NOMO-1 (cell line): ENCODE measurements around the gene TMEM50B.
"Not testable (repeated sequence)": the region's sequence is repeated elsewhere in the genome, so short reads cannot be mapped to it uniquely, and the experiment has no call there.

Experiments
- DNase-seq, 2 experiments: peaks; one replicate each; lab custom pipeline; 2025; ENCODE audit not compliant: unreplicated experiment in 2 of 2; lab: John Stamatoyannopoulos, UW

TMEM50B gene

DNA sequence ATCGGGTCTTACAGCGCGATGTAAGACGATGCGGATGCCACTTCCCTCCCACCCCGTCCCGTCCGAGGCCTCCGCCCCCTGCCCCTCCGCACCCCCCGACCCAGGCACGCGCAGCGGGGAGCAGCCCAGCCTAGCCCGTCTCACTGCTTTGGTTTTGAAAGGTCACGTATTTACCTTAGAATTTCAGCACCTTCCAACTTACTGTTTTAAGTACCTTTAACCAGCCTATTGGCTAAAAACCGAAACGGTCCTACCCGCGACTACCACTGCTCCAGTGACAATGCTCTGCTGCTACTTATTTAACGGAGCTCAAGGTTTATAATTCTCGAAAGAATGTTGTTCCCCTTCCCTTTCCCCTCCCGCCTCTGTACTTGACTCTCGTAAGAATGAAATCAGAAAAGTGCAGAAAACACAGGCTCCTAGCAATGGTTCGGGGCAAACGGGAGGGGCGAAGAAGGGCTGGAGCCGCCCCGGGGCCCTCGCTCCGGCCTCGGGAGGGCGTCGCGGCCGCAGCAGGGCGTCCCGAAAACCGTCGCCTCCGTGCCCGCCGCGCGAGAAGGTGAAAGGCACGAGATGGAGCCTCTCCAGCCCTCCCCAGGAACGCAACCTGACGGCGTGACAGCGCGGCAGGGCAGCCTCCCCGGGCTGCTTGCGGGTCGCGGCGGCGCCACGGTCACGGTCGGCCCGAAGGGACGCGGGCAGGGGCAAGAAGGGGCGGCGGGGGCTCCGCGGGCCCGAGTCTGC, 667 bp downstream of the TMEM50B start:
- DNase-seq: peak; percentile 41 to 42

DNA sequence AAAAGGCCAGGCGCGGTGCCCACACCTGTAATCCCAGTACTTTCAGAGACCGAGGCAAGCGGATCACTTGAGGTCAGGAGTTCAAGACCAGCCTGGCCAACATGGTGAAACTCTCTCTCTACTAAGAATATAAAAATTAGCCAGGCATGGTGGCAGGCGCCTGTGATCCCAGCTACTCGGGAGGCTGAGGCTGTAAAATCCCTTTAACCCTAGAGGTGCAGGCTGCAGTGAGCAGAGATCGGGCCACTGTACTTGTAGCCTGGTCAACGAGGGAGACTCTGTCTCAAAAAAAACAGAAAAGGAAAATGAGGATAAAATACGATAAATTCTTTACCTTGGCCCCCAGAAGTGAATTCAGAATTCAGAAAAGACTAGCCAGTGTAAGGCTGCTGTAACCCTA, 1.6 kb downstream of the TMEM50B start:
- no peak for DNase-seq

DNA sequence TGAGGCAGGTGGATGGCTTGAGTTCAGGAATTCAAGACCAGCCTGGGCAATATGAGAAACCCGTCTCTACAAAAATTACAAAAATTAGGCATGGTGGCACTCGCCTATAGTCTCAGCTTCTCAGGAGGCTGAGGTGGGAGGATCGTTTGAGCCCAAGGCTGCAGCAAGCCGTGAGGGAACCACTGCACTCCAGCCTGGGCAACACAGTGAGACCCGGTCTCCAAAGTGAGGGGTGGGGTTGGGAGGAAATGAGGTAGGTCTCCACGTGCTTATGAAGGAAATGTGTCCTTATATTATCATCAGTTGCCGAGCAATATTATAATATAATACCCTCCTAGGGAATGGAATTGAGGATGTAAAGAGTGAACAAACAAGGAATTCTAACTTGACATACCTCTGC, 2.7 kb downstream of the TMEM50B start:
- no peak for DNase-seq

DNA sequence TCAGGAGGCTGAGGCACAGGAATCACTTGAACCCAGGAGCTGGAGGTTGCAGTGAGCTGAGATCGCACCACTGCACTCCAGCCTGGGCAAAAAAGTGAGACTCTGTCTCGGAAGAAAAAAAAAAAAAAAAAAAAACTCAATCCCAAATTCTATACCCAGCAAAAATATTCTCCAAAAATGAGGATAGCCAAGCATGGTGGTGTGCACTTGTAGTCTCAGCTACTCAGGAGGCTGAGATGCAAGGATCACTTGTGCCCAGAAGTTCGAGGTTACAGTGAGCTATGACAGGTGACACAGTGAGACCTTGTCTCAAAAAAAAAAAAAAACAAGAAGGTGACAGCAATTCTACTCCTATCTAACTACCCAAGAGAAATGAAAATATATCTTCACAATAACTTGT, 6.4 kb downstream of the TMEM50B start:
- DNase-seq: no peak

DNA sequence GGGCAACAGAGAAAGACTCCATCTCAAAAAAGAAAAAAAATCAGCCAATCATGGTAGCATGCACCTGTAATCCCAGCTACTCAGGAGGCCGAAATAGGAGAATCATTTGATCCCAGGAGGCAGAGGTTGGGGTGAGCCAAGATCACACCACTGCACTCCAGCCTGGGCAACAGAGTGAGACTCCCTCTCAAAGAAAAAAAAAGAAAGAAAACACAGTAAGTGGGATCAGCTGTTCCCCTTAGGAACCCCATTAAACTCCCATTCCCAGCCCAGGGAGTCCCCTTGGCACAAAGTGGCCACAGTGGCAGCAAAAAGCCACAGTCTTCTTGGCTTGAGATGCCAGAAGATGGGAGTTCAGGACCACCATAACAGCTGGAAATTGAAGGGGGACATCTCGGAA, 9.1 kb downstream of the TMEM50B start:
- DNase-seq: no peak

DNA sequence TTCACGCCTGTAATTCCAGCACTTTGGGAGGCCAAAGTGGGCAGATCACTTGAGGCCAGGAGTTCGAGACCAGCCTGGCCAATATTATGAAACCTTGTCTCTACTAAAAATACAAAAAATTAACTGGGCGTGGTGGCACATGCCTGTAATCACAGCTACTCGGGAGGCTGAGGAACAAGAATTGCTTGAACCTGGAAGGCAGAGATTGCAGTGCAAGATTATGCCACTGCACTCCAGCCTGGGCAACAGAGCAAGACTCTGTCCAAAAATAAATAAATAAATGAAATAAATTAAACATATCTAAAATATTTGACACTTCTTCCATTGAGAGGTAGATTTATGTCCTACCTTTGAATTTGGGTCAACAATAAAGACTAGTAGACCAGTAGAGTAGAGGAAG, 10.6 kb downstream of the TMEM50B start:
- DNase-seq: not testable (repeated sequence)

DNA sequence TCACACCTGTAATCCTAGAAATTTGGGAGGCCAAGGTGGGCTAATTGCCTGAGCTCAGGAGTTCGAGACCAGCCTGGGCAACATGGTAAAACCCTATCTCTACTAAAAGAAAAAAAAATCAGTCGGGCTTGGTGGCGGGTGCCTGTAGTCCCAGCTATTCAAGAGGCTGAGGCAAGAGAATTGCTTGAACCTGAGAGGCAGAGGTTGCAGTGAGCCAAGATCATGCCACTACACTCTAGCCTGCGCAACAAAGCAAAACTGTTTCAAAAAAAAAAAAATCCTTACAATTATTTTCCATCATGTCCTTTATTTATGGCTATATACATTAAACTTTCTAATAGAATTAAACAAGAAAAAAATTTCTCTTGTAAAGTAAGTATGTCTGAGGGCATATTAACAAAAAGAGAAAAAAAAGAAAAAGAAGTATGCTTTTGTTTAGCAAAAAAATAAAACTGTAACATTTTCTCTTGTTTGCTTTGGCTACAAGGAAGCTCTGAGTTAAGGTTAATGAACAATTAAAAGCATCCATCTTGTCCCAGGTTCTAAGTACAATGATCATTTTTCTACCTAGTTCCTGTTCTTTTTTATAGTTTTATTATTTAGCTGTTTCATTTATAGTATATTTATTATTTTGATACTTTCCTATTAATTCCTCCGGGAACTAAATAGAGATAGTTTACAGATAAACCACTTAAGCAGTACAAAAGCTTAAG, 18.1 kb downstream of the TMEM50B start:
- no peak for DNase-seq

DNA sequence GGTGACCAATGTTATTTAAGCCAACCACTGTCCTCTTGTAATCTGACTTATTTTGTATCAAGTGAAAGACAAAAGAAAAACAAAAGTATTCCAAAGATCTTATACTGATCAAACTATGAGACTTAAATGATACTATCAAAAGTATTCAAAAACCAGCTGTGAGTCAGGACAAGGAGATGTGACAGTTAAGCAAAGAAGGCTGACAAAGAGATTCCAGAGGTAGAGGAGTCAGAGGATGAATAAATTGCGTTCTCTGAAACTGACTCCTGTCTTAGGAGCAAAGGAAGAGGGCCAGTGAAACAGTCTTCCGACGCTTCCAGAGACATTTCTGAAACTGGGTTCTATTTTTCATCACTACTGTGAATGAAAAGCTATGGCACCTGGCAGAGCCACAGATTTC, 20.9 kb downstream of the TMEM50B start:
- DNase-seq: no peak

DNA sequence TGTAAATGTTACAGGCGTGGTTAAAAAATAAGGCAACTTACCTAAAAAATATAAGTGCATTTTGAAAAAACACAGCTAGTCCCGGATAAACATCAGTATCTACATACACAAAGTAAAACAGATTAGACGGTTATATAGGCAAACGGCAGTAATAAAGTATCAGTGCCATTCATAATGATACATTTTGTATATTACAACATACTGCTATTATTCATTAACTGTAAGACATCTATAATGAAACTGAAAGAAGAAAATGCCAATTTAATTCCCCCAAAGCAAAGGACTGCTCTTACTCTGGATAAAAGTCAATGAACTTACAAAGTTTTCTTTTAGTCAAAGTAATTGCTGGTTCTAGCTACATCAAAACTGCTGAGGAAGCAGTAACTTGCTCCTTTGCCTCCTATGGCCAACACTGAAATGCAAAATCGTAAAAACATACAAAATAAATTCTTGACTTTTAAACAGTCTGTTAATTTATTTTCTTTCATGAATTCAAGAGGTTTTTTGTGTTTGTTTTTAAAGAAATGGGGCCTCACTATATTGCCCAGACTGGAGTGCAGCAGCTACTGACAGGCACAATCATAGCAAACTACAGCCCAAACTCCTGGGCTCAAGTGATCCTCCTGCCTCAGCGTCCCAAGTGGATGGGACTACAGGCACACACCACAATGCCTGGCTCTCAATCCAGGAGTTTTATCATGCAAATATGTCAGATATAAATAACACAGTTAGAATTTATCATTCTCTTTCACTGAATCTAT, 23.9 kb downstream of the TMEM50B start:
- no peak for DNase-seq

DNA sequence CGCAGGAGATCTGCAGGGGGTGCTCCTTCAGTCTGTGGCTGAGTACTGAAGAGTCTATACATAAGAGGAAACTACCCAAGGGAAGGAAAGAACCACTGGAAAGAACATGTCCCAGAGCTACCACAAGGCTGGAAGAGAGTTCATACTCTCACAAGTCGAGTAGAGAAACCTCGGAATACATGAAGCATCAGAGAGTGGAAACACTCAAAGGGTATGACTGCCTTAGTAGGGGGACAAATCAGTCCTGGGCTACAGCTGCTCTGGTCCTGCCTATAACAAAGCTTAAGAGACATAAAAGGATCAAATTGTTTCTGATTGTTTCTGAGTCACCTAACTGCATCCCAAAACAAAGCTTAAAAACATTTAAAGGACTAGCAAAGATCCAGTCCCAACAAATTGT, 27.4 kb downstream of the TMEM50B start:
- DNase-seq: no peak

DNA sequence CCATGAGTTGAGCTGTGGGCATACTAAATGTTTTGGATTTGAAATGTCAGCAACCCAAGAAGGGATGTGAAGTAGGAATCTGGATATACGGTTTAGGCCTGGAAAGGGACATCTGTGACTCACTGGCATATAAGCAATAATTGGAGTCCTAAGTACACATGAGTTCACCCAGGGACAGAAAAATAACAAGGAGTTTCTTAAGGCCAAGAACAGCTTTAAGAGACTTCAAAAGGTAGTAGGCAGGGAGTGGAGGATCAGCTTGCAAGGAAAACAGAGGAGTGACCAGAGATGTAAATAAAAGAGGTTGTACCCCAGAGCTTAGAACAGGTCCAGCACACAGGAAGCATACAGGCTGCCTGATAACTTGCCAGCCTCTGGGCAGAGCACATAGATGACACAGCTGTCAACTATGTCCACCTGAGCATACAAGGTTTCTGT, 28.1 kb downstream of the TMEM50B start:
- DNase-seq: no peak

DNA sequence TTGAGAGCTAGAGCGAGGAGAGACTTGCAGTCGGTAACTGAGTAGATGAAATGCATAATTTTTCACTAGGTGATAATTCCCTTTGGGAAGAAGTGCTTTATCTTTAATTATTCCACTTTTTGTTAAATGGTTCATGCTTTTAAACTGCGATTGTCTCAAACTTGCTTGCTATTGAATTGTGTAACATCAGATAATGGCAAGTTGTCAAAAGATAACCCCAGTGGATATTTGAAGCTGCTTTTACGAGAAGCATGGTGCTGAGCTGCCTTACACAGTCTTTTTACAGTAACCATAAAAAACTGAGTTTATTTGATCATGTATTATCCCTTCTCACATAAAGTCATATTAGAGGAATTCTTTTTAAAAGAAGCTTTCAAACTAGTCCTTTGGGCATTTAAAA, 30.2 kb downstream of the TMEM50B start:
- DNase-seq: no peak

DNA sequence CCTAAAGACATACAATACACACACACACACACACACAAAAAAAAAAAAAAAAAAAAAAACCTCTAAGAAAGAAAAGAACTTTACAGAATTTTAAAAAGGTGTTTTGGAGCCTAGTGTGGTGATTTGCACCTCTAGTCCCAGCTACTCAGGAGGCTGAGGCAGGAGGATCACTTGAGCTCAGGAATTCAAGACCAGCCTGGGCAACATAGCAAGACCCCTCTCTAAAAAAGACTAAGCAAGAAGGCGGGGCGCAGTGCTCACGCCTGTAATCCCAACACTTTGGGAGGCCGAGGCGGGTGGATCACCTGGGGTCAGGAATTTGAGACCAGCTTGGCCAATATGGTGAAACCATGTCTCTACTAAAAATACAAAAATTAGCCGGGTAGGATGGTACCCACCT, 33.2 kb downstream of the TMEM50B start:
- DNase-seq: not testable (repeated sequence)

DNA sequence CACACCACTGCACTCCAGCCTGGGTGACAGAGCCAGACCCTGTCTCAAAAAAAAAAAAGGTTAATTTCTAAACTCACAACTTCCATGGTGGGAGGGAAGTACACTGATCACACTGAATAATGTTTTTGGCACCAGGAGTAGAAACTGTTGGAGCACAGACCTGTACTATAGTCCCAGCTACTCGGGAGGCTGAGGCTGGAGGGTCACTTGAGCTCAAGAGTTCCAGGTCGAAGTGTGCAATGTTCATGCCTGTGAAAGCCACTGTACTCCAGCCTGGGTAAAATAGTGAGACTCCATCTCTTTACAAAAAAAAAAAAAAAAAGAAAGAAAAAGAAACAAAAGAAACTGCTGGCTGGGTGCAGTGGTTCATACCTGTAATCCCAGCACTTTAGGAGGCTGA, 35.3 kb downstream of the TMEM50B start:
- DNase-seq: no peak

DNA sequence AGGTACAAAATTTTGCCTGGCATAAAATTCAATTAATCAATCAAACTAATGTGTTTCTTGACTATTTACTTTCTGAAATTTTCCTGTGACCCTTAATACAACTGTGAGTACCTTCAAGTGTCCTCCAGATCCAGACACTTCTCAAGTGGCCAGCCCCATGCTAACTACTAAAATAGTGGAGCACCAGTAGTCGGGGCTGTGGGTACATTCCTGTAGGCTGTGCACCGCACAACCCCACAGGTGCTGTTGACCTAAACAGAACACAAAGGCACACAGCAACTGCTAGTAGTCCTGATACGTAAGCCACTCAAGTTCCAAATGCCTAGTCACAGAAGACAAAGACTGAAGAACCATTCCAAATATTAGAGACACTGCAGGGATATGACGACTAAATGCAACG, 36.6 kb downstream of the TMEM50B start:
- DNase-seq: no peak

DNA sequence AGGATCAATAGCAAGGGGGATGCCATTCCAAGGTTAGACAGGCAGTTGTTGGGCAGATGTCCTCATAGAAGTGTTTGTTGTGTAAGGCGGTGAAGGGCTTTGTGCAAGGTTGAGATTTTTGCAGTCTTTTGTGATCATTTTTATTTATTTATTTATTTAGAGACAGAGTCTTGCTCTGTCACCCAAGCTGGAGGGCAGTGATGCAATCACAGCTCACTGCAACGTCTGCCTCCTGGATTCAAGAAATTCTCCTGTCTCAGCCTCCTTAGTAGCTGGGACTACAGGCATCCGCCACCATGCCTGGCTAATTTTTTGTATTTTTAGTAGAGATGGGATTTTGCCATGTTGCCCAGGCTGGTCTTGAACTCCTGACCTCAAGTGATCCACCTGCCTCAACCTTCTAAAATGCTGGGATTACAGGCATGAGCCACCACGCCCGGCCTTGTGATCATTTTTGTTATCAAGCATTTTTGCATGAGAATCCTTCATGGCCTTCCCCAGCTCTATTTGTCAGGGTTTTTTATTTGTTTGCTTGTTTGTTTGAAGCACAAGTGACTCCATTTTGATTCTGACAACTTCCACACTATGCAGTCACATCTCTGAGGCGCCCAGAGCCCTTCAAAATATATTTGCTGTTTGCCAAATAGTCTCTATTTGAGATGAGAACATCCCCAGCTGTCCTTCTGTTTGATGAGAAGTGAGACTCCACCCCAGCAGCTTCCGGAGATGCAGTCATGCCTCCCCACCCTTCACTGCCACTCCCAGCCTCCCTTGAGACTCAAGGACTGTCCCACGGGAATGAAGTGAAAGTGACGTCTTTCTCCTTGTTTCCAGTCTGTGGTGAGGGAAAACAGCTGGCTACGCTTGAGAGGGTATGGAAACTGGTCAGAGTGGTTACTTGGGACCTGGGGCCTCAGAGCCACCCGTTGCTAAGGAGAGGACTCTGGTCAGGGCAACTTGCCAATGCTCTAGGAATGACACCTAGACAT, 38.0 kb downstream of the TMEM50B start:
- no peak for DNase-seq

DNA sequence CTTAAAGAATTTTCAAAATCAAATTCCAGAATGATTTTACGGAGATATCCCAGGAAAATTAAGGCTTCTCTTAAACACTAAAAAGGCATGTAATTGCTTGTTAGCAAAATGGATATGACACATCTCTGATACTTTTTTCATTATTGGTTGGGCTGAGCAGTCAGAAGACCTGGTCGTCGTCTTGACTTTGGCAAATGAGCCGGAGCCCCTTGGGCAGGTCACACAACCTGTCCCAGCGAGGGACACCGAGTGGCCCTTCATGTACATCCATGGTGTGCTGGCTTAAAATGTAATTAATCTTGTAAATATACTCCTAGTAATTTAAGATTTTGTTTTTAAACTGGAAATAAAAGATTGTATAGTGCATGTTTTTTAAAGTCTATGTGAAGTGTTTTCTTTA, 42.6 kb downstream of the TMEM50B start:
- DNase-seq: no peak

DNA sequence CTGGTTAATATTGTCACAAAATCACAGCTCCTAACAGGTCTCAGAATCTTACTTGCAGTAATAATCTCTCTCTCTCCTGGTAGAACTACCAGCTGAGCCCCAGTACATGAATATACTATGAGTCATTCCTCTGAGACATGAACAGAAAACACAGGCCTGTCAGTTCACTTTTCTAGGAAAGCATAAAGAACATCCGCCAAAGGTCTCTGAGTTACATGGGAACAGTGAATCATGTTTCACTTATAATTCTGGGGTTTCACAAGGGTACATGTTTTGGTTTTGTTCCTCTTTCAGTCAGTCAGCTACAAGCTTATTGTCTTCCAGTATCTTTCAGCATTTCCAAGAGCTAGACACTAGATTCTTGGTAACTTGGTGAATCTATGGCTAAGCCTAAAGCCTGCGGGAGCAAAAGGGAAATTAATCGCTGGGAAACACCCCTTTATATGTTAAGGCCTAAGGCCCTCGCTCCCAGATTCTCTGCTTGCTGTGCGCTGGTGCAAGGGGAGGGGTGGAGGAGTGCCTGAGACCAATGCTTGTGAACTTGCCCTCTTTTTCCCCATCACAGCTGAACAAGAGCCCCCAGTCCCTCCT, 44.9 kb downstream of the TMEM50B start:
- peak; percentile 79 to 99 for DNase-seq

DNA sequence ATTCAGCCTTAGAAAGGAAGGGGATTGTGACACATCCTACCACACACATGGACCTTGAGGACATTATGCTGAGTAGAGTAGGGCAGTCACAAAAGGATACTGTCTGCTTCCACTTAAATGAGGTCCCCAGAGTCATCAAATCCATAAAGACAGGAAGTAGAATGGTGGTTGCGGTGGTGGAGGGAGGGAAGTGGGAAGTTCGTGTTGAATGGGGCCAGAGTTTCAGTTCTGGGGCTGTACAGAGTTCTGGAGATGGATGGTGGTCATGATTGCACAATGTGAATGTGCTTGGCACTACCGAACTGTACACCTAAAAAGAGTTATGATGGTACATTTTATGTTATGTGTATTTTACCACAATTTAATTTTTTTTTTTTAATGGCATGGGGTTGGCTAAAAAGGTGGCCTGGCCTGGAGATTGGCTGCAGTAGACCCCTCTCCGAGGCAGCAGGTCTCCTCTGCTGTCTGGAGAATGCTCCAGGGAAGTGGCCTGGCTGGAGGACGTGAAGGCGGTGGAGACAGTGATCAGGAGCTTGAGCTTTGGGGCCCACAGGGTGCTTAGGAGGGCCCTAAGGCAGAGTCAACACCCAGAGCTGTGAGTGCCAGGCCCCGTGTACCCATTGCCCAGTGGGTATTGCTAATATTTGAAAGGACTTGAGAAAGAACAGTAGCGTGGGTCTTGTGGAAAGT, 46.2 kb downstream of the TMEM50B start:
- DNase-seq: peak; percentile 80 to 87

DNA sequence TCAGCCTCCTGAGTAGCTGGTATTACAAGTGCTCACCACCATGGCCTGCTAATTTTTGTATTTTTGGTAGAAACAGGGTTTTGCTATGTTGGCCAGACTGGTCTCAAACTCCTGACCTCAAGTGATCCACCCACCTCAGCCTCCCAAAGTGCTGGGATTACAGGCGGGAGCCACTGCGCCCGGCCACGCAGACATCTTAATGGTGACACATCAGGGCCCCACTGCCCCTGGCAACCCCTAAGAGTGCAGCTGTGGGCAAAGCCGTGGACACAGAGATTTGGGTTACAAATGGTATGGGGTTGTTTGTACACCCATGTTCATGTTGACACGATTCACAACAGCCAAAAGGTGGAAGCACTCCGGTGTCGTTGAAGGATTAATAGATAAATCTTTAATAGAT, 46.8 kb downstream of the TMEM50B start:
- no peak for DNase-seq
